ENCODE measurements around the gene ARHGEF12. TPM values are rescaled to one million over a fixed set of nuclear protein-coding genes. Genes with fewer than 3 reads are reported as not detected.

ARHGEF12 gene
- total RNA-seq, 4 donors from 2014 or later = 169 to 268 (median 197) TPM

- WGBS, 2 donors = 82 to 84% methylated on average over 7 of the region's 7 CpGs
- H3K27me3 ChIP-seq = no peaks in the 10 kb centered on the region
- no peak for DNase-seq
- H3K27ac ChIP-seq = no peak overlapping the region
- H3K4me1 ChIP-seq = peaks cover 0 to 5% of the 10 kb centered on the region in 2 donors
- intact Hi-C loops (cut with DNase I) = loop anchor here (2.0 to 10.0 kb wide), 4 partner anchors 115 to 443 kb away; no protein-coding TSS in a partner anchor
- no peaks in the 10 kb centered on the region for H3K9me3 ChIP-seq
- H3K4me3 ChIP-seq (replicated peaks in 1 of 3) = no peak overlapping the region
- TF ChIP-seq CTCF (IDR thresholded peaks at IDR 0.05) (no peak), POLR2A (IDR thresholded peaks at IDR 0.05) (no peak)
- H3K36me3 ChIP-seq = no peaks in the 10 kb centered on the region
Observed at GRCh38 chr11:120509346-120510053, 173.3 kb downstream of the ARHGEF12 start.

GRCh38 chr11:120510406-120511115 is 174.3 kb downstream of the ARHGEF12 start:
- 62 to 71% methylated on average over 20 of the region's 20 CpGs for WGBS, 2 donors
- Histone ChIP-seq H3K27ac (no peak overlapping the region), H3K4me1 (peaks cover 0 to 5% of the 10 kb centered on the region in 2 donors), H3K9me3 (no peaks in the 10 kb centered on the region), H3K27me3 (no peaks in the 10 kb centered on the region), H3K4me3 (replicated peaks in 1 of 3) (no peak overlapping the region), H3K36me3 (no peaks in the 10 kb centered on the region)
- intact Hi-C loops (cut with DNase I) = loop anchor here (2.0 to 10.0 kb wide), 3 partner anchors 114 to 297 kb away; no protein-coding TSS in a partner anchor
- TF ChIP-seq POLR2A (IDR thresholded peaks at IDR 0.05) (no peak), CTCF (IDR thresholded peaks at IDR 0.05) (no peak)
- DNase-seq = no peak

GRCh38 chr11:120511116-120511819 is 175.1 kb downstream of the ARHGEF12 start, which contains the start of gene GRIK4:
TSS of gene GRIK4 (plus strand) at chr11:120511748. CDS start at chr11:120660319, 148,571 bp downstream.
- Histone ChIP-seq H3K36me3 (no peaks in the 10 kb centered on the region), H3K9me3 (no peaks in the 10 kb centered on the region), H3K4me1 (peaks cover 0 to 5% of the 10 kb centered on the region in 2 donors), H3K27ac (no peak within 1 kb of the TSS), H3K27me3 (no peaks in the 10 kb centered on the region), H3K4me3 (replicated peaks in 1 of 3) (peak within 1 kb of the TSS in 1 of 3 donors; percentile 20)
- TF ChIP-seq POLR2A (IDR thresholded peaks at IDR 0.05) (no peak), CTCF (IDR thresholded peaks at IDR 0.05) (peak; percentile 82 to 98 (median 91))
- WGBS, 2 donors = 0 to 1% methylated on average over 11 to 14 of the region's 95 CpGs
- DNase-seq = peak; percentile 83 to 85
- intact Hi-C loops (cut with DNase I) = loop anchor here (2.0 to 10.0 kb wide), 3 partner anchors 114 to 296 kb away; no protein-coding TSS in a partner anchor

GRCh38 chr11:120511820-120512738 is 175.9 kb downstream of the ARHGEF12 start:
- no peaks in the 10 kb centered on the region for H3K9me3 ChIP-seq
- DNase-seq = no peak
- TF ChIP-seq POLR2A (IDR thresholded peaks at IDR 0.05) (no peak), CTCF (IDR thresholded peaks at IDR 0.05) (no peak)
- H3K4me1 ChIP-seq = peaks cover 0 to 5% of the 10 kb centered on the region in 2 donors
- H3K27me3 ChIP-seq = no peaks in the 10 kb centered on the region
- no peaks in the 10 kb centered on the region for H3K36me3 ChIP-seq
- WGBS, 2 donors = 17 to 22% methylated on average over 26 to 31 of the region's 73 CpGs
- intact Hi-C loops (cut with DNase I) = loop anchor here (2.0 to 10.0 kb wide), 3 partner anchors 113 to 295 kb away; no protein-coding TSS in a partner anchor
- peak overlapping the region in 1 of 3 donors; percentile 20 for H3K4me3 ChIP-seq (replicated peaks in 1 of 3)
- H3K27ac ChIP-seq = no peak overlapping the region

Data from thyroid gland (tissue), 4 donors.